LNCaP clone FGC (cell line): ENCODE measurements around the gene ZNF281.

ENCODE experiments used
- DNase-seq: peaks from one replicate; pipeline ENCODE4 v3.0.0-alpha.2; 2011; ENCODE audit warnings: low read depth
- H3K4me3 ChIP-seq: 2 replicates; pipeline ENCODE4 v1.5.1; 2011; ENCODE audit warnings: mild to moderate bottlenecking, low read depth, low read length, control low read depth
- TF ChIP-seq, protein P1 (sequence below): IDR thresholded peaks from 2 replicates; pipeline ENCODE4 v1.5.1; 2012; ENCODE audit warnings: mild to moderate bottlenecking; ENCODE audit not compliant: control insufficient read depth, insufficient read depth; ENCODE audit errors: extremely low read depth

ZNF281 gene, protein sequence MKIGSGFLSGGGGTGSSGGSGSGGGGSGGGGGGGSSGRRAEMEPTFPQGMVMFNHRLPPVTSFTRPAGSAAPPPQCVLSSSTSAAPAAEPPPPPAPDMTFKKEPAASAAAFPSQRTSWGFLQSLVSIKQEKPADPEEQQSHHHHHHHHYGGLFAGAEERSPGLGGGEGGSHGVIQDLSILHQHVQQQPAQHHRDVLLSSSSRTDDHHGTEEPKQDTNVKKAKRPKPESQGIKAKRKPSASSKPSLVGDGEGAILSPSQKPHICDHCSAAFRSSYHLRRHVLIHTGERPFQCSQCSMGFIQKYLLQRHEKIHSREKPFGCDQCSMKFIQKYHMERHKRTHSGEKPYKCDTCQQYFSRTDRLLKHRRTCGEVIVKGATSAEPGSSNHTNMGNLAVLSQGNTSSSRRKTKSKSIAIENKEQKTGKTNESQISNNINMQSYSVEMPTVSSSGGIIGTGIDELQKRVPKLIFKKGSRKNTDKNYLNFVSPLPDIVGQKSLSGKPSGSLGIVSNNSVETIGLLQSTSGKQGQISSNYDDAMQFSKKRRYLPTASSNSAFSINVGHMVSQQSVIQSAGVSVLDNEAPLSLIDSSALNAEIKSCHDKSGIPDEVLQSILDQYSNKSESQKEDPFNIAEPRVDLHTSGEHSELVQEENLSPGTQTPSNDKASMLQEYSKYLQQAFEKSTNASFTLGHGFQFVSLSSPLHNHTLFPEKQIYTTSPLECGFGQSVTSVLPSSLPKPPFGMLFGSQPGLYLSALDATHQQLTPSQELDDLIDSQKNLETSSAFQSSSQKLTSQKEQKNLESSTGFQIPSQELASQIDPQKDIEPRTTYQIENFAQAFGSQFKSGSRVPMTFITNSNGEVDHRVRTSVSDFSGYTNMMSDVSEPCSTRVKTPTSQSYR

DNA sequence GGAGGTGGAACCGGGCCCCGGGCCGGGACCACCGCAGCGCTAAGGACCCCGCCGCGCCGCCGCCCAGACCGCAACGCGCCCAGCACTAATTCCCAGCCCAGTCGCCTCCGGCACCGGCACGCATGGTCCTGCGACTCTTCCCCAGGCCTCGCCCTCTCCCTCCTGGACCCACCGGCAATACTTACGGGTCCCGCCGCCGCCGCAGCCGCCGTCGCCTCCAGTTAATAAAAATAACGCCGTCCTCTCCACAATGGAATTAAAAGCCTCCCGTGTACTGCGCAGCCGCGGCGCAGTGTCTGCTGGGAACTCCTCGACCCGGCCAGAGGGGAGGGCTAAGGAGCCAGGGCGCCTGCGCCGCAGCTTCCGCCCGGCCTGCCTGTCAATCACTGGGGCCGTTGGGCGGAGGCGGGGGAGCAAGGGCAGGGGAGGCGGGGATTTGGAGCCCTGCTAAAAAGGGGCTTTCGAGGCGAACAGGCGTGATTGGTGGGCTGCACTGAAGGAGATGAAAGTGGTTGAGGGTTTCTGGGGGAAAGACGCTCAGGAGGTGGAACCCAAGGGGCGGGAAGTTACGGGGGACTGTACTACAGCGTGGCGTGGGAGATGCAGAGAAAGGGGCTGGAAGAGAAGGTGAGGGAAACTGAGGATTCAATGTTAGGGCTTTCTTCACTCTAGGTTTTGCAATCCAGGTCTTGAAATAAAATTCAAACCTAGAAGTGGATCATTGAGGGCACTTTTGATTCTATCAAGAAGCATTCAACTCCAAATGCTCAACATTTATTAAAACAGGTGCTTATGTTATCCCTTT is at the start of gene ZNF281:
Gene ZNF281, minus strand, starts transcription at position 276 of the 805 bp plus-strand sequence. CDS start 331 bp downstream, outside the sequence.
- TF ChIP-seq, protein P1, sequence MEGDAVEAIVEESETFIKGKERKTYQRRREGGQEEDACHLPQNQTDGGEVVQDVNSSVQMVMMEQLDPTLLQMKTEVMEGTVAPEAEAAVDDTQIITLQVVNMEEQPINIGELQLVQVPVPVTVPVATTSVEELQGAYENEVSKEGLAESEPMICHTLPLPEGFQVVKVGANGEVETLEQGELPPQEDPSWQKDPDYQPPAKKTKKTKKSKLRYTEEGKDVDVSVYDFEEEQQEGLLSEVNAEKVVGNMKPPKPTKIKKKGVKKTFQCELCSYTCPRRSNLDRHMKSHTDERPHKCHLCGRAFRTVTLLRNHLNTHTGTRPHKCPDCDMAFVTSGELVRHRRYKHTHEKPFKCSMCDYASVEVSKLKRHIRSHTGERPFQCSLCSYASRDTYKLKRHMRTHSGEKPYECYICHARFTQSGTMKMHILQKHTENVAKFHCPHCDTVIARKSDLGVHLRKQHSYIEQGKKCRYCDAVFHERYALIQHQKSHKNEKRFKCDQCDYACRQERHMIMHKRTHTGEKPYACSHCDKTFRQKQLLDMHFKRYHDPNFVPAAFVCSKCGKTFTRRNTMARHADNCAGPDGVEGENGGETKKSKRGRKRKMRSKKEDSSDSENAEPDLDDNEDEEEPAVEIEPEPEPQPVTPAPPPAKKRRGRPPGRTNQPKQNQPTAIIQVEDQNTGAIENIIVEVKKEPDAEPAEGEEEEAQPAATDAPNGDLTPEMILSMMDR = no peak
- peak within 1 kb of the TSS; percentile 93 for H3K4me3 ChIP-seq
- DNase-seq = peak; percentile 74

DNA sequence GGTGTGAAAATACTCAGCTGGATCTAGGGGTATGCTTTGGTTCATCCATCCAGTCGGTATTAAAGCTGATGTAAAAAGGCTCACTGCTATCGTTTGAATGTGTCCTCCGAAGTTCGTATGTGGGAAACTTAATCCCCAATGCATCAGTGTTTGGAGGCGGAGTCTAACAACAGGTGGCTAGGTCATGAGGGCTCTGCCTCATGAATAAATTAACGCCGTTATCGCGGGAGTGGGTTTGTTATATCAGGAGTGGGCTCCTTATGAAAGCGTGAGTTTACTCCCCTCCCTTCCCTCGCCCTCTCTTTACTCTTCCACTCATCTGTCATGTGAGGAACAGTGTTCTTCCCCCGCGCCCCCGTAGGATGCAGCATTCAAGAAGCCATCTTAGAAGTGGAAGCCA is 48.9 kb upstream of the ZNF281 start:
- TF ChIP-seq, protein P1 = no peak
- no peak overlapping the region for H3K4me3 ChIP-seq
- DNase-seq = no peak

DNA sequence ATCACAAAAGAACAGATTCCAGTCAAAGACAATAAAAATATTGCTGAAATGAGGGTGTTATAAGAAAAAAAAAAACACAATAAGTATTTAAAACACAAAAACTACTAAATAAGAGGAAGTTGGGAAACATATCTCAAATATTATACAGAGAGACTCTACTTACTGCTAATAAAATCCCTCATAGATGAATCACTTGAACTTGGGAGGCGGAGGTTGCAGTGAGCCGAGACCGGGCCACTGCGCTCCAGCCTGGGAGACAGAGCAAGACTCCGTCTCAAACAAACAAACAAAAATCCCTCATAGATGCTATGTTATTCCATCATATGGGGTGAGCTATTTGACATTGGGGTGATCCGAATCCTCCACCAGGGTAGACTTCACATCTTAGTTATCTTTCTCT is 48.0 kb upstream of the ZNF281 start:
- H3K4me3 ChIP-seq = no peak overlapping the region
- DNase-seq = no peak
- TF ChIP-seq, protein P1 = no peak

DNA sequence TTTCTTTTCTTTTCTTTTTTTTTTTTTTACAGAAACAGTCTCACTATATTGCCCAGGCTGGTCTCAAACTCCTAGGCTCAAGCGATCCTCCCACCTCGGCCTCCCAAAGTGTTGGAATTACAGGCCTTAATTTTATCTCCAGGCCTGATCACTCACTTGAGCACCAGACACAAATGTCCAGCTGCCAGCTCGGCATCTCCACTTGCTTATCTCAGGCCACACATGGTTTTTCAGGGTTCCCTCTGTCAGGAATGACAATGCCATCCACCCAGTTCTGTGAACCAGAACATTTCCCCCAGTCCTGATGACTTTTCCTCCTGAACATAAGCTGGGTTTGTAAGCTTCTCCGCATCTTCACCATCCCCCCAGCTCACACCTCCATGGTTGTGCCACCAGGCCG is 44.6 kb upstream of the ZNF281 start:
- TF ChIP-seq, protein P1 = no peak
- H3K4me3 ChIP-seq = no peak overlapping the region
- no peak for DNase-seq

DNA sequence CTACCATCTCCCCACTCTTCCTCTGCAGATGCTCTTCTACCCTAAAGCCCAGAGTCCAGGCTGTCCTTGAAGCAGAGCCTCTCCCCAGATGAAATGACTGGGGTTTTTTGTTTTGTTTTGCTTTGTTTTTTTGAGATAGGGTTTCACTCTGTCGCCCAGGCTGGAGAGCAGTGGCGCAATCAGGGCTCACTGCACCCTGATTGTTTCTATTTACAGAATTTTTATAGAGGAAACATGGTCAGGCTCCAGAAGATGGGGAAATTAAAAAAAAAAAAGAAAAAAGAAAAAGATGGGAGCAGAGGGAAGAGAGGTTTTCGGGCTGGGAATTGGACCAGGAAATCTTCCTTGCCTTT is 43.7 kb upstream of the ZNF281 start:
- DNase-seq = no peak

More for the DNA sequence above, 43.7 kb upstream of the ZNF281 start:
- TF ChIP-seq, protein P1 = no peak
- no peak overlapping the region for H3K4me3 ChIP-seq
